H1 (cell line): ENCODE results near the gene LAIR2. TPM values are rescaled to one million over a fixed set of nuclear protein-coding genes. Genes with fewer than 3 reads are reported as not detected.

Experiments
- CTCF ChIA-PET: fragments of 300-600 bp; sonication (Branson Sonifier 250); formaldehyde crosslinking; loops from one replicate; lab custom pipeline; 2021; ENCODE audit not compliant: partially characterized antibody; lab: Charles Lee
- POLR2A ChIA-PET: fragments of 300-600 bp; sonication (Branson Sonifier 250); formaldehyde crosslinking; loops from one replicate; lab custom pipeline; 2021; ENCODE audit warnings: inconsistent platforms; ENCODE audit not compliant: partially characterized antibody; lab: Charles Lee
- DNase-seq, 2 experiments: peaks; one replicate each; pipeline versions ENCODE4 v3.0.0 to v3.0.0-alpha.2; 2010 to 2022; ENCODE audit warnings: low spot score in 2 of 2, low read depth in 1 of 2, mixed read lengths in 1 of 2
- FAIRE-seq: peaks from 2 replicates; lab custom pipeline; 2011; peaks lifted over from hg19 to GRCh38; lab: Jason Lieb, UNC
- H2AFZ ChIP-seq: 2 replicates; pipeline ENCODE4 v1.8.1; 2012; ENCODE audit warnings: low read length, inconsistent platforms
- H2AK5ac ChIP-seq: 2 replicates; pipeline ENCODE4 v1.6.1; 2013; ENCODE audit warnings: low read depth, low read length
- H2BK120ac ChIP-seq: replicated peaks from 2 replicates; pipeline ENCODE3; 2013; ENCODE audit warnings: low read depth, low read length, inconsistent platforms
- H2BK12ac ChIP-seq: 2 replicates; pipeline ENCODE4 v1.6.1; 2013; ENCODE audit warnings: low read depth, low read length
- H2BK15ac ChIP-seq: 2 replicates; pipeline ENCODE4 v1.6.1; 2013; ENCODE audit warnings: low read length
- H2BK20ac ChIP-seq: 2 replicates; pipeline ENCODE4 v1.6.1; 2013; ENCODE audit warnings: low read length
- H2BK5ac ChIP-seq: 2 replicates; pipeline ENCODE4 v1.6.1; 2013; ENCODE audit warnings: low read depth, low read length
- H3K14ac ChIP-seq: 2 replicates; pipeline ENCODE4 v1.6.1; 2013; ENCODE audit warnings: inconsistent platforms; ENCODE audit not compliant: insufficient read length
- H3K18ac ChIP-seq: 2 replicates; pipeline ENCODE4 v1.6.1; 2013; ENCODE audit warnings: low read length; ENCODE audit errors: extremely low read depth
- H3K23ac ChIP-seq: 2 replicates; pipeline ENCODE4 v1.6.1; 2013; ENCODE audit warnings: inconsistent platforms; ENCODE audit not compliant: insufficient read length
- H3K23me2 ChIP-seq: 2 replicates; pipeline ENCODE4 v1.6.1; 2013; ENCODE audit warnings: low read depth, low read length
- H3K27ac ChIP-seq: 2 replicates; pipeline ENCODE4 v1.6.1; 2011; ENCODE audit warnings: low read depth, low read length, inconsistent platforms
- H3K27me3 ChIP-seq, 4 experiments: replicated peaks in 1 of 4; 1 replicate in 1 of 4; 2 replicates in 3 of 4; pipeline versions ENCODE4 v1.6.1 to v1.8.1; 2011 to 2013; ENCODE audit warnings: low read length in 3 of 4, mild to moderate bottlenecking in 3 of 4, inconsistent platforms in 2 of 4, mixed read lengths in 2 of 4, moderate library complexity in 1 of 4; ENCODE audit not compliant: control insufficient read depth in 3 of 4, insufficient read depth in 3 of 4; ENCODE audit errors: extremely low read depth in 1 of 4
- H3K36me3 ChIP-seq, 4 experiments: 2 replicates each; pipeline versions ENCODE4 v1.6.1 to v1.8.1; 2011 to 2013; ENCODE audit warnings: mild to moderate bottlenecking in 4 of 4, low read length in 3 of 4, moderate library complexity in 2 of 4, control low read depth in 1 of 4, inconsistent platforms in 1 of 4; ENCODE audit not compliant: insufficient read depth in 4 of 4, control insufficient read depth in 2 of 4
- H3K4ac ChIP-seq: replicated peaks from 2 replicates; pipeline ENCODE3; 2013; ENCODE audit warnings: low read length, low read depth, mixed read lengths, inconsistent platforms; ENCODE audit not compliant: insufficient read length
- H3K4me1 ChIP-seq, 4 experiments: replicated peaks in 1 of 4; 1 replicate in 1 of 4; 2 replicates in 3 of 4; pipeline versions ENCODE4 v1.6.1 to v1.8.1; 2011 to 2013; ENCODE audit warnings: low read length in 3 of 4, inconsistent platforms in 2 of 4, mixed read lengths in 1 of 4; ENCODE audit not compliant: insufficient read depth in 4 of 4, control insufficient read depth in 3 of 4
- H3K4me2 ChIP-seq, 2 experiments: 2 replicates each; pipeline versions ENCODE4 v1.6.1 to v1.8.1; 2011 to 2013; ENCODE audit warnings: low read depth in 2 of 2, low read length in 2 of 2, control low read depth in 1 of 2, inconsistent platforms in 1 of 2, mild to moderate bottlenecking in 1 of 2; ENCODE audit not compliant: insufficient read depth in 1 of 2
- H3K4me3 ChIP-seq, 4 experiments: fragments of 200-600, 300-600 bp in 1 of 4; sonication (generic), shearing (Covaris generic), sonication (Bioruptor Twin) in 1 of 4; 2 replicates each; pipeline versions ENCODE4 v1.5.1 to v1.8.1; 2011 to 2016; ENCODE audit warnings: low read length in 4 of 4, low read depth in 3 of 4, control low read depth in 2 of 4, inconsistent platforms in 2 of 4, mild to moderate bottlenecking in 2 of 4, mixed read lengths in 1 of 4, moderate library complexity in 1 of 4; ENCODE audit not compliant: insufficient read depth in 2 of 4; ENCODE audit errors: extremely low read depth in 1 of 4
- H3K56ac ChIP-seq: replicated peaks from 2 replicates; pipeline ENCODE3; 2013; ENCODE audit warnings: low read depth, mild to moderate bottlenecking, mixed read lengths, low read length, inconsistent platforms; ENCODE audit not compliant: insufficient read length
- H3K79me1 ChIP-seq: 2 replicates; pipeline ENCODE4 v1.6.1; 2013; ENCODE audit warnings: low read depth, low read length, control low read depth
- H3K79me2 ChIP-seq, 2 experiments: 2 replicates each; pipeline versions ENCODE4 v1.6.1 to v1.8.1; 2012 to 2013; ENCODE audit warnings: low read length in 2 of 2, mild to moderate bottlenecking in 2 of 2, inconsistent platforms in 1 of 2; ENCODE audit not compliant: insufficient read depth in 2 of 2, control insufficient read depth in 1 of 2
- H3K9ac ChIP-seq, 4 experiments: replicated peaks in 1 of 4; 1 replicate in 1 of 4; 2 replicates in 3 of 4; pipeline versions ENCODE4 v1.6.1 to v1.8.1; 2011 to 2013; ENCODE audit warnings: low read depth in 3 of 4, low read length in 3 of 4, control low read depth in 2 of 4, mild to moderate bottlenecking in 2 of 4, moderate library complexity in 2 of 4, inconsistent platforms in 1 of 4; ENCODE audit errors: extremely low read depth in 1 of 4
- H3K9me3 ChIP-seq, 2 experiments: 2 replicates each; pipeline versions ENCODE4 v1.6.1 to v1.8.1; 2012 to 2013; ENCODE audit warnings: mild to moderate bottlenecking in 2 of 2, moderate library complexity in 2 of 2, control low read depth in 1 of 2, inconsistent platforms in 1 of 2, low read depth in 1 of 2, low read length in 1 of 2, mixed read lengths in 1 of 2; ENCODE audit not compliant: insufficient read depth in 2 of 2
- H4K20me1 ChIP-seq, 2 experiments: replicated peaks in 1 of 2; 2 replicates each; pipeline versions ENCODE3 to v1.8.1; 2011 to 2013; ENCODE audit warnings: inconsistent platforms in 2 of 2, low read length in 2 of 2, mild to moderate bottlenecking in 1 of 2; ENCODE audit not compliant: insufficient read depth in 2 of 2, control insufficient read depth in 1 of 2
- H4K5ac ChIP-seq: 2 replicates; pipeline ENCODE4 v1.6.1; 2013; ENCODE audit warnings: low read length, low read depth, mixed read lengths, inconsistent platforms; ENCODE audit not compliant: insufficient read length
- H4K8ac ChIP-seq: 2 replicates; pipeline ENCODE4 v1.8.0; 2013; ENCODE audit warnings: mild to moderate bottlenecking, moderate library complexity, low read length, inconsistent platforms; ENCODE audit not compliant: insufficient read depth; ENCODE audit errors: extremely low read depth
- H4K91ac ChIP-seq: replicated peaks from 2 replicates; pipeline ENCODE3; 2013; ENCODE audit warnings: low read length, mixed read lengths, inconsistent platforms; ENCODE audit not compliant: insufficient read length
- BACH1 ChIP-seq: IDR thresholded peaks from 2 replicates; pipeline ENCODE4 v1.6.1; 2012; ENCODE audit warnings: low read length, improper control_type of control experiment
- KDM1A ChIP-seq: fragments of 200-600, 300-600 bp; sonication (generic); IDR thresholded peaks from 2 replicates; pipeline ENCODE4 v1.7.1; 2016; ENCODE audit warnings: mild to moderate bottlenecking, low read length, borderline replicate concordance
- POLR2A ChIP-seq, 2 experiments: IDR thresholded peaks; 1 replicate in 1 of 2; 2 replicates in 1 of 2; pipeline ENCODE4 v1.6.1; 2011; ENCODE audit warnings: low read depth in 2 of 2, low read length in 2 of 2, mild to moderate bottlenecking in 2 of 2; ENCODE audit errors: control extremely low read depth in 1 of 2
- POLR2AphosphoS5 ChIP-seq: IDR thresholded peaks from 2 replicates; pipeline ENCODE4 v1.6.1; 2011; ENCODE audit warnings: low read depth, low read length
- RBBP5 ChIP-seq: IDR thresholded peaks from 2 replicates; pipeline ENCODE4 v1.7.1; 2012; ENCODE audit warnings: low read depth, mild to moderate bottlenecking, inconsistent platforms, low read length, moderate library complexity, borderline replicate concordance
- SIN3A ChIP-seq, 2 experiments: IDR thresholded peaks in 1 of 2; conservative IDR thresholded peaks in 1 of 2; 2 replicates each; pipeline ENCODE4 v1.6.1; 2011 to 2012; ENCODE audit warnings: low read length in 2 of 2, improper control_type of control experiment in 1 of 2, low read depth in 1 of 2, mild to moderate bottlenecking in 1 of 2
- WGBS, 2 experiments: shearing (Covaris generic) in 1 of 2; methylation state at CpG; one replicate each; pipeline versions ENCODE4 v1.1.6 to v1.1.7; 2013 to 2015; ENCODE audit warnings: low lambda C conversion rate in 2 of 2, mixed read lengths in 2 of 2, inconsistent platforms in 1 of 2, low coverage in 1 of 2, missing lambda C conversion rate in 1 of 2; ENCODE audit not compliant: insufficient replicate concordance in 2 of 2, insufficient coverage in 1 of 2, insufficient read length in 1 of 2; ENCODE audit errors: extremely low coverage in 1 of 2, missing lambda C conversion rate in 1 of 2; 5-methylcytosine and 5-hydroxymethylcytosine counted together
- polyA plus RNA-seq, 7 experiments: library from polyadenylated mRNA; depleted of rRNA in 3 of 7; stranded (reverse) in 5 of 7; unstranded in 2 of 7; fragments of >200 nt in 5 of 7; fragments of 200-250 nt in 2 of 7; gene quantifications; 1 replicate in 5 of 7; 2 replicates in 1 of 7; 4 replicates in 1 of 7; pipeline versions ENCODE4 v1.2.1 to v1.2.3, GENCODE V29; 2011 to 2013; ENCODE audit warnings: missing spikeins in 2 of 7, mixed read lengths in 2 of 7
- total RNA-seq: library from RNA; stranded (reverse); fragmentation: NEBNext Ultra II Directional; extraction: Animal tissue kit (Norgen Biotek cat#: 25700); gene quantifications from 2 replicates; pipeline ENCODE4 v1.2.1, GENCODE V29; 2021
- TF ChIP-seq, protein P1 (sequence below): IDR thresholded peaks from 2 replicates; pipeline ENCODE4 v1.6.1; 2011; ENCODE audit warnings: low read depth, mild to moderate bottlenecking, low read length; ENCODE audit not compliant: insufficient read depth

The LAIR2 gene
- total and polyA plus RNA-seq, 2 of the 8 experiments (the other 6 are each of a cell fraction or from before 2014, with no cell fraction given), result not detected

DNA sequence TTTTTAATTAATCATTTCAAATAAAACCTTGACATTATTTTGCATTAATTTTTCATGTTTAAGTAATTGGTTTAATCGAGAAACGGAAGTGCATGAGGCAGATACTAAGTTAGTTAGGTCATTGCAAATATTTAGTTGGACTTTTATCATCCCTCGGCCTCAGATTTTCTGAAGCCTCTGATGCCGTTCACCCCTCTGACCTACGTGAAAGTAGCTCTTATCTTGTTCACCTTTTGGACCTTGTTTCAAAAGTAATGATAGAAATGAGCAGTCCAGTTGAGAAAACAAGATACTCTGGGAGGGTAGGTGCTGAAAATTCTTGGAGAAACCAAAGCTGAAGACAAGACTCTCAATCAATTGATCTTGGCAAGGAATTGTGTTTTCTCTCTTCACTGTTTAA, 23.0 kb downstream of the LAIR2 start:
- H4K20me1 ChIP-seq, result no peaks in the 10 kb centered on the region
- 69% methylated on average over 5 of the region's 5 CpGs; no CpG with 5 or more reads in 1 of the 2 experiments for WGBS, 2 experiments
- H3K9me3 ChIP-seq, result peaks cover 63 to 85% of the 10 kb centered on the region in 2 experiments

More for the DNA sequence above, 23.0 kb downstream of the LAIR2 start:
- Histone ChIP-seq H3K27me3 (no peaks in the 10 kb centered on the region), H2AK5ac (no peak overlapping the region), H3K23ac (no peak overlapping the region), H4K8ac (no peak overlapping the region), H2AFZ (no peak overlapping the region), H3K9ac (no peak overlapping the region), H2BK120ac (no peak overlapping the region), H3K79me1 (no peaks in the 10 kb centered on the region), H4K5ac (no peak overlapping the region), H3K36me3 (no peaks in the 10 kb centered on the region), H2BK5ac (no peak overlapping the region), H2BK15ac (no peak overlapping the region), H3K4me2 (no peak overlapping the region), H2BK12ac (no peak overlapping the region), H2BK20ac (no peak overlapping the region), H3K14ac (no peak overlapping the region), H3K79me2 (no peaks in the 10 kb centered on the region), H3K4me3 (no peak overlapping the region), H3K23me2 (no peaks in the 10 kb centered on the region), H3K4me1 (no peaks in the 10 kb centered on the region), H3K56ac (no peak overlapping the region), H3K18ac (no peak overlapping the region), H3K27ac (no peak overlapping the region), H3K4ac (no peak overlapping the region), H4K91ac (no peak overlapping the region)
- ChIA-PET POLR2A (no interaction called here), CTCF (no interaction called here)
- FAIRE-seq (no peak), DNase-seq (no peak)
- TF ChIP-seq KDM1A (no peak), BACH1 (no peak), POLR2A (IDR thresholded peaks at IDR 0.05; ENCODE audit: control extremely low read depth in 1 of 2, low read depth in 2 of 2, low read length in 2 of 2) (no peak), POLR2AphosphoS5 (no peak), SIN3A (conservative IDR thresholded peaks at IDR 0.05 in 1 of 2, IDR thresholded peaks at IDR 0.05 in 1 of 2; ENCODE audit: low read depth in 1 of 2, low read length in 2 of 2) (no peak), RBBP5 (no peak)
- TF ChIP-seq, protein P1, sequence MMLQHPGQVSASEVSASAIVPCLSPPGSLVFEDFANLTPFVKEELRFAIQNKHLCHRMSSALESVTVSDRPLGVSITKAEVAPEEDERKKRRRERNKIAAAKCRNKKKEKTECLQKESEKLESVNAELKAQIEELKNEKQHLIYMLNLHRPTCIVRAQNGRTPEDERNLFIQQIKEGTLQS, result no peak
